HG03442 (cell line): ENCODE results near the gene EMC7.

Experiments used
- ATAC-seq: cut with Tn5 transposase; IDR thresholded peaks from one replicate; pipeline ENCODE4 v1.9.1; 2021; ENCODE audit warnings: mild to moderate bottlenecking, moderate library complexity; ENCODE audit not compliant: unreplicated experiment

The EMC7 gene

DNA sequence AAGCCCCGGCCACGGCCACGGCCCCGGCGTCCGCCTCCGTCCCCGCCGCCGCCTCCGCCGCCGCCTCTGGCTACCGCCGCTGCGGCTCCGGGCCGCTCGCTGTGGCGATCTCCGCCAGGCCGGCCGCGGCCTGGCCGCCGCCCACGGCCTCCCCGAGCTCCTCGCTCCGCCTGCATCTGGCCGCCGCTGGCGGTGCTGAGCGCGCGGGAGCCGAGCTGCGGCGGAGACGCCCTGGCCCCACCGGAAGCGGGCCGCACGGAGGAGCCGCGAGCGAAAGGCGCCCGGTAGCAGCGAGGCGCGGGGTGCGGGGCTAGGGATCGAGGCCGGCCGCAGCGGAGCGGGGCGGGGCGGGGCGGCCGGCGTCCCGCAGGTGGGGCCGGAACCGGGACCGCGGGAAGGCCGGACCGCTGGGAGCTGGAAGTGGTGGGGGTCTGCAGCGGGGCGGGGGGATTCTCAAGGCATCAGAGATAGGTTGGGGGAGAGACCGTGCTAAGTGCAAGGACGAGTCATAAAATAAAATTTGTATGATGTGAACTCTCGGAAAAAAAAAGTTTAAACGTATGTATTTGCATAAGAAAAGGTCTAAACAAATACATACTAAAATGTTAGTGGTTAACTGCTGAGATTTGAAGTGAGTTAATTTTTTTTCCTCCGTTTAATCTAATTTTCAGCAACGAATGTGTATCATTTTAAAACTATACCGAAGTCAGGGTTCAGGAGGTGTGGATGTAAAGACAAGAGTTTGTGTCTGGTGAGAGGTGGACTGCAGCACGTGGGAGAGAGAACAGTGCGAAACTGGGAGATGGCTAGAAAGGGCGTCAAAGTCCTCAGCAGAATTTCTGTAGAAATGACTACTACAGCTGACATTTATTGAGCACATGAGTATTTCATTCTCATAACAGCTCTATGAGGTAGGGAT is 62.5 kb downstream of the EMC7 start, which contains the start of gene AVEN:
Gene AVEN (minus strand): TSS at position 334 of the 919 bp plus-strand sequence. CDS start 158 bp downstream, at position 176.
- ATAC-seq = peak; percentile 43

DNA sequence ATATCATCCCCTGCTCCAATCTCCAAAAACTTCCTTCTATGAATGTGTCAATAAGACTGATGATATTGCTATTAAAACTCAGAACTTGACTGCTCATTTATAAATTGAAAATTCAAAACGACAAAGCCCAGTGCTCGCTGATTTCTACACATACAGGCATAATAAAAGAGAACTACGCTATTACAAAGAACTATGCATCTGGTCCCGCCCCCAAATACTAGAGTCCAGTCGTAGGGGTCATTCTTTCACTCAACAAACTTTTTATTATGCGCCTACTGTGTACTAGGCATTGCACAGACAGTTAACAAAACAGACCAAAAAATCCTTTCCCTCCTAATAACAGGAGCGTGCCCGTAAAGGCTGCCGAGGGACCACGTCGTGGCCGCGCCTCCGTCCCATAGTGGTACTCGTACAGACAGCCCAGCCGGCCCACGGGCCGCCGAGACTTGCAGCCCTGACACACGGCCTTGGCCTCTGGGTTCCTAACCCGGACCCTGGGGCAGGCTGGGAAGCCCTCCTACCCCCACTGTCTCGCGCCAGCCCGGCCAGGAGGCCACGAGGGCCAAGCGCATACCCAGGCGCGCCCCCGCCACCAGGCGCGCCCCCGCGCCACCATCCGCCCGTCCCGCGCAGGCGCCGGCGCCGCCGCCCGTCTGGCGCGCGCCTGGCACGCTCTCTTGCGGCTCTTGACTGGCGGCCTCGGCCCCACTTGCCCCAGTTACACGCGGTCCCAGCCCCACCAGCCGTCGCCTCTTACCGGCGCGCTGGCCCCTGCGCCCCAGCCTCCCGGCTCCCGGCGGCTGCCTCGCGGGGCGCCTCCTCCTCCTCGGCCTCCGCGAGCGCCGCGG is 63.4 kb downstream of the EMC7 start:
- peak; percentile 76 for ATAC-seq
